H1 (cell line): Measurements from ENCODE around the gene TRHDE. TPM values are rescaled to one million over a fixed set of nuclear protein-coding genes. Genes with fewer than 3 reads are reported as not detected.

Source experiments
- CTCF ChIA-PET: fragments of 300-600 bp; sonication (Branson Sonifier 250); formaldehyde crosslinking; loops from one replicate; lab custom pipeline; 2021; ENCODE audit not compliant: partially characterized antibody; lab: Charles Lee
- POLR2A ChIA-PET: fragments of 300-600 bp; sonication (Branson Sonifier 250); formaldehyde crosslinking; loops from one replicate; lab custom pipeline; 2021; ENCODE audit warnings: inconsistent platforms; ENCODE audit not compliant: partially characterized antibody; lab: Charles Lee
- DNase-seq, 2 experiments: peaks; one replicate each; pipeline versions ENCODE4 v3.0.0 to v3.0.0-alpha.2; 2010 to 2022; ENCODE audit warnings: low spot score in 2 of 2, low read depth in 1 of 2, mixed read lengths in 1 of 2
- FAIRE-seq: peaks from 2 replicates; lab custom pipeline; 2011; peaks lifted over from hg19 to GRCh38; lab: Jason Lieb, UNC
- H2AFZ ChIP-seq: 2 replicates; pipeline ENCODE4 v1.8.1; 2012; ENCODE audit warnings: low read length, inconsistent platforms
- H2AK5ac ChIP-seq: 2 replicates; pipeline ENCODE4 v1.6.1; 2013; ENCODE audit warnings: low read depth, low read length
- H2BK120ac ChIP-seq: replicated peaks from 2 replicates; pipeline ENCODE3; 2013; ENCODE audit warnings: low read depth, low read length, inconsistent platforms
- H2BK12ac ChIP-seq: 2 replicates; pipeline ENCODE4 v1.6.1; 2013; ENCODE audit warnings: low read depth, low read length
- H2BK15ac ChIP-seq: 2 replicates; pipeline ENCODE4 v1.6.1; 2013; ENCODE audit warnings: low read length
- H2BK20ac ChIP-seq: 2 replicates; pipeline ENCODE4 v1.6.1; 2013; ENCODE audit warnings: low read length
- H2BK5ac ChIP-seq: 2 replicates; pipeline ENCODE4 v1.6.1; 2013; ENCODE audit warnings: low read depth, low read length
- H3K14ac ChIP-seq: 2 replicates; pipeline ENCODE4 v1.6.1; 2013; ENCODE audit warnings: inconsistent platforms; ENCODE audit not compliant: insufficient read length
- H3K18ac ChIP-seq: 2 replicates; pipeline ENCODE4 v1.6.1; 2013; ENCODE audit warnings: low read length; ENCODE audit errors: extremely low read depth
- H3K23ac ChIP-seq: 2 replicates; pipeline ENCODE4 v1.6.1; 2013; ENCODE audit warnings: inconsistent platforms; ENCODE audit not compliant: insufficient read length
- H3K23me2 ChIP-seq: 2 replicates; pipeline ENCODE4 v1.6.1; 2013; ENCODE audit warnings: low read depth, low read length
- H3K27ac ChIP-seq: 2 replicates; pipeline ENCODE4 v1.6.1; 2011; ENCODE audit warnings: low read depth, low read length, inconsistent platforms
- H3K27me3 ChIP-seq, 4 experiments: replicated peaks in 1 of 4; 1 replicate in 1 of 4; 2 replicates in 3 of 4; pipeline versions ENCODE4 v1.6.1 to v1.8.1; 2011 to 2013; ENCODE audit warnings: low read length in 3 of 4, mild to moderate bottlenecking in 3 of 4, inconsistent platforms in 2 of 4, mixed read lengths in 2 of 4, moderate library complexity in 1 of 4; ENCODE audit not compliant: control insufficient read depth in 3 of 4, insufficient read depth in 3 of 4; ENCODE audit errors: extremely low read depth in 1 of 4
- H3K36me3 ChIP-seq, 4 experiments: 2 replicates each; pipeline versions ENCODE4 v1.6.1 to v1.8.1; 2011 to 2013; ENCODE audit warnings: mild to moderate bottlenecking in 4 of 4, low read length in 3 of 4, moderate library complexity in 2 of 4, control low read depth in 1 of 4, inconsistent platforms in 1 of 4; ENCODE audit not compliant: insufficient read depth in 4 of 4, control insufficient read depth in 2 of 4
- H3K4ac ChIP-seq: replicated peaks from 2 replicates; pipeline ENCODE3; 2013; ENCODE audit warnings: low read length, low read depth, mixed read lengths, inconsistent platforms; ENCODE audit not compliant: insufficient read length
- H3K4me1 ChIP-seq, 4 experiments: replicated peaks in 1 of 4; 1 replicate in 1 of 4; 2 replicates in 3 of 4; pipeline versions ENCODE4 v1.6.1 to v1.8.1; 2011 to 2013; ENCODE audit warnings: low read length in 3 of 4, inconsistent platforms in 2 of 4, mixed read lengths in 1 of 4; ENCODE audit not compliant: insufficient read depth in 4 of 4, control insufficient read depth in 3 of 4
- H3K4me2 ChIP-seq, 2 experiments: 2 replicates each; pipeline versions ENCODE4 v1.6.1 to v1.8.1; 2011 to 2013; ENCODE audit warnings: low read depth in 2 of 2, low read length in 2 of 2, control low read depth in 1 of 2, inconsistent platforms in 1 of 2, mild to moderate bottlenecking in 1 of 2; ENCODE audit not compliant: insufficient read depth in 1 of 2
- H3K4me3 ChIP-seq, 4 experiments: fragments of 200-600, 300-600 bp in 1 of 4; sonication (generic), shearing (Covaris generic), sonication (Bioruptor Twin) in 1 of 4; 2 replicates each; pipeline versions ENCODE4 v1.5.1 to v1.8.1; 2011 to 2016; ENCODE audit warnings: low read length in 4 of 4, low read depth in 3 of 4, control low read depth in 2 of 4, inconsistent platforms in 2 of 4, mild to moderate bottlenecking in 2 of 4, mixed read lengths in 1 of 4, moderate library complexity in 1 of 4; ENCODE audit not compliant: insufficient read depth in 2 of 4; ENCODE audit errors: extremely low read depth in 1 of 4
- H3K56ac ChIP-seq: replicated peaks from 2 replicates; pipeline ENCODE3; 2013; ENCODE audit warnings: low read depth, mild to moderate bottlenecking, mixed read lengths, low read length, inconsistent platforms; ENCODE audit not compliant: insufficient read length
- H3K79me1 ChIP-seq: 2 replicates; pipeline ENCODE4 v1.6.1; 2013; ENCODE audit warnings: low read depth, low read length, control low read depth
- H3K79me2 ChIP-seq, 2 experiments: 2 replicates each; pipeline versions ENCODE4 v1.6.1 to v1.8.1; 2012 to 2013; ENCODE audit warnings: low read length in 2 of 2, mild to moderate bottlenecking in 2 of 2, inconsistent platforms in 1 of 2; ENCODE audit not compliant: insufficient read depth in 2 of 2, control insufficient read depth in 1 of 2
- H3K9ac ChIP-seq, 4 experiments: replicated peaks in 1 of 4; 1 replicate in 1 of 4; 2 replicates in 3 of 4; pipeline versions ENCODE4 v1.6.1 to v1.8.1; 2011 to 2013; ENCODE audit warnings: low read depth in 3 of 4, low read length in 3 of 4, control low read depth in 2 of 4, mild to moderate bottlenecking in 2 of 4, moderate library complexity in 2 of 4, inconsistent platforms in 1 of 4; ENCODE audit errors: extremely low read depth in 1 of 4
- H3K9me3 ChIP-seq, 2 experiments: 2 replicates each; pipeline versions ENCODE4 v1.6.1 to v1.8.1; 2012 to 2013; ENCODE audit warnings: mild to moderate bottlenecking in 2 of 2, moderate library complexity in 2 of 2, control low read depth in 1 of 2, inconsistent platforms in 1 of 2, low read depth in 1 of 2, low read length in 1 of 2, mixed read lengths in 1 of 2; ENCODE audit not compliant: insufficient read depth in 2 of 2
- H4K20me1 ChIP-seq, 2 experiments: replicated peaks in 1 of 2; 2 replicates each; pipeline versions ENCODE3 to v1.8.1; 2011 to 2013; ENCODE audit warnings: inconsistent platforms in 2 of 2, low read length in 2 of 2, mild to moderate bottlenecking in 1 of 2; ENCODE audit not compliant: insufficient read depth in 2 of 2, control insufficient read depth in 1 of 2
- H4K5ac ChIP-seq: 2 replicates; pipeline ENCODE4 v1.6.1; 2013; ENCODE audit warnings: low read length, low read depth, mixed read lengths, inconsistent platforms; ENCODE audit not compliant: insufficient read length
- H4K8ac ChIP-seq: 2 replicates; pipeline ENCODE4 v1.8.0; 2013; ENCODE audit warnings: mild to moderate bottlenecking, moderate library complexity, low read length, inconsistent platforms; ENCODE audit not compliant: insufficient read depth; ENCODE audit errors: extremely low read depth
- H4K91ac ChIP-seq: replicated peaks from 2 replicates; pipeline ENCODE3; 2013; ENCODE audit warnings: low read length, mixed read lengths, inconsistent platforms; ENCODE audit not compliant: insufficient read length
- YY1 ChIP-seq: IDR thresholded peaks from 2 replicates; pipeline ENCODE4 v1.6.1; 2011; ENCODE audit warnings: low read depth, mild to moderate bottlenecking, low read length
- WGBS, 2 experiments: shearing (Covaris generic) in 1 of 2; methylation state at CpG; one replicate each; pipeline versions ENCODE4 v1.1.6 to v1.1.7; 2013 to 2015; ENCODE audit warnings: low lambda C conversion rate in 2 of 2, mixed read lengths in 2 of 2, inconsistent platforms in 1 of 2, low coverage in 1 of 2, missing lambda C conversion rate in 1 of 2; ENCODE audit not compliant: insufficient replicate concordance in 2 of 2, insufficient coverage in 1 of 2, insufficient read length in 1 of 2; ENCODE audit errors: extremely low coverage in 1 of 2, missing lambda C conversion rate in 1 of 2; 5-methylcytosine and 5-hydroxymethylcytosine counted together
- polyA plus RNA-seq, 7 experiments: library from polyadenylated mRNA; depleted of rRNA in 3 of 7; stranded (reverse) in 5 of 7; unstranded in 2 of 7; fragments of >200 nt in 5 of 7; fragments of 200-250 nt in 2 of 7; gene quantifications; 1 replicate in 5 of 7; 2 replicates in 1 of 7; 4 replicates in 1 of 7; pipeline versions ENCODE4 v1.2.1 to v1.2.3, GENCODE V29; 2011 to 2013; ENCODE audit warnings: missing spikeins in 2 of 7, mixed read lengths in 2 of 7
- total RNA-seq: library from RNA; stranded (reverse); fragmentation: NEBNext Ultra II Directional; extraction: Animal tissue kit (Norgen Biotek cat#: 25700); gene quantifications from 2 replicates; pipeline ENCODE4 v1.2.1, GENCODE V29; 2021

Gene TRHDE
- total and polyA plus RNA-seq, 2 of the 8 experiments (the other 6 are each of a cell fraction or from before 2014, with no cell fraction given), result 1.3 to 5.0 TPM

DNA sequence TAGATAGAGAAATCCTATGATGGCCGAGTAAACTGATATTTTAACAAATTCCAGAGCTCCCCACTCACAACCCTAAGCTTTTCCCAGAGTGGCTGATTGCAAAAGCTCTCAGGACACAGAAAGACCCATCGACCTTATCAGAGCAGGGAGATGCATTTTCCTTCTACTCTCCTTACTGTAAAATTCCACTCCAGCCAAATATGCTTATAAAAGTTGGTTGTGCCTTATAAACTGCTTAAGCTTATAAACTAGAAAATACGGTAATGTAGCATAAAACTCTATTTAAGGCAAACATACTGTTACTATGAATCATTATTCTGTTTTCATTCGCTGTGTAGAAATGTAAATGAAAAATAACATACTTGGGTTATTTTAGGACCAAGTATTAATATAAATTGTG, 41.6 kb upstream of the TRHDE start:
- 0 out of 4 replicates have a peak, but pooled peaks cover 0 to 3% of the 10 kb centered on the region in 2 experiments for H3K9me3 ChIP-seq
- no peak for TF ChIP-seq YY1

More for the DNA sequence above, 41.6 kb upstream of the TRHDE start:
- Histone ChIP-seq H4K91ac (no peak overlapping the region), H4K8ac (no peak overlapping the region), H2BK120ac (no peak overlapping the region), H2BK12ac (no peak overlapping the region), H4K5ac (no peak overlapping the region), H3K9ac (no peak overlapping the region), H3K23me2 (no peaks in the 10 kb centered on the region), H2AK5ac (no peak overlapping the region), H2BK15ac (no peak overlapping the region), H3K18ac (no peak overlapping the region), H3K27me3 (no peaks in the 10 kb centered on the region), H4K20me1 (no peaks in the 10 kb centered on the region), H3K36me3 (no peaks in the 10 kb centered on the region), H2AFZ (no peak overlapping the region), H3K4me3 (no peak overlapping the region), H2BK5ac (no peak overlapping the region), H3K4me2 (no peak overlapping the region), H3K56ac (no peak overlapping the region), H3K79me2 (no peaks in the 10 kb centered on the region), H3K27ac (no peak overlapping the region), H3K4ac (no peak overlapping the region), H3K14ac (no peak overlapping the region), H3K4me1 (peaks cover 0 to 2% (median 0%) of the 10 kb centered on the region in 4 experiments; a peak in 2 of 7 replicates), H3K23ac (no peak overlapping the region), H3K79me1 (no peaks in the 10 kb centered on the region), H2BK20ac (no peak overlapping the region)
- CTCF ChIA-PET, result interaction anchor here (0.6 to 1.3 kb wide), 2 partner anchors 36 to 256 kb away, joined by 4 read pairs; no protein-coding TSS in a partner anchor
- DNase-seq (no peak), FAIRE-seq (no peak)
- WGBS, 2 experiments, result 89% methylated on average over 4 of the region's 4 CpGs; no CpG with 5 or more reads in 1 of the 2 experiments
- POLR2A ChIA-PET, result interaction anchor here (0.8 kb wide), 1 partner anchor 217 kb away, joined by 4 read pairs; no protein-coding TSS in a partner anchor
